Transverse colon (tissue), 4 donors: ENCODE measurements around the gene ZXDC. TPM values are rescaled to one million over a fixed set of nuclear protein-coding genes. Genes with fewer than 3 reads are reported as not detected.

Experiments
- DNase-seq: peaks from one replicate; pipeline ENCODE4 v3.0.0-alpha.2; 2019
- H3K27ac ChIP-seq, 4 donors: fragments of 200-600 bp; sonication (generic); 2 replicates each; pipeline ENCODE4 v1.5.1; 2016 to 2018; ENCODE audit warnings: inconsistent platforms in 4 of 4
- H3K27me3 ChIP-seq: fragments of 200-600 bp; sonication (generic); 2 replicates; pipeline ENCODE4 v1.5.1; 2017; ENCODE audit warnings: inconsistent platforms
- H3K36me3 ChIP-seq, 4 donors: fragments of 200-600 bp; sonication (generic); 2 replicates each; pipeline ENCODE4 v1.5.1; 2017 to 2019; ENCODE audit warnings: inconsistent platforms in 4 of 4
- H3K4me1 ChIP-seq, 4 donors: fragments of 200-600 bp; sonication (generic); 2 replicates each; pipeline ENCODE4 v1.5.1; 2017 to 2020; ENCODE audit warnings: inconsistent platforms in 4 of 4
- H3K4me3 ChIP-seq, 4 donors: fragments of 200-600 bp; sonication (generic); 1 replicate in 1 of 4; 2 replicates in 3 of 4; pipeline versions ENCODE4 v1.5.1 to v1.6.1; 2017 to 2019; ENCODE audit warnings: inconsistent platforms in 4 of 4
- H3K9me3 ChIP-seq, 2 donors: fragments of 200-600 bp; sonication (generic); 2 replicates each; pipeline ENCODE4 v1.5.1; 2017 to 2019; ENCODE audit warnings: inconsistent platforms in 2 of 2
- CTCF ChIP-seq, 5 experiments: fragments of 200-600 bp in 3 of 5; fragments of 450-650 bp in 2 of 5; sonication (generic) in 3 of 5; IDR thresholded peaks; 1 replicate in 2 of 5; 2 replicates in 3 of 5; pipeline ENCODE4 v1.5.1; 2016 to 2017; ENCODE audit warnings: antibody characterized with exemption in 5 of 5, inconsistent platforms in 3 of 5, mild to moderate bottlenecking in 2 of 5, moderate library complexity in 1 of 5
- EP300 ChIP-seq: sonication (generic); formaldehyde crosslinking; IDR thresholded peaks from one replicate; pipeline ENCODE4 v1.6.1; 2017; ENCODE audit warnings: antibody characterized with exemption, low read depth
- POLR2A ChIP-seq: fragments of 450-650 bp; IDR thresholded peaks from one replicate; pipeline ENCODE4 v1.6.1; 2016; ENCODE audit warnings: antibody characterized with exemption, mild to moderate bottlenecking, moderate library complexity
- POLR2AphosphoS5 ChIP-seq, 3 donors: sonication (generic); formaldehyde crosslinking; IDR thresholded peaks; one replicate each; pipeline ENCODE4 v1.6.1; 2016; ENCODE audit warnings: antibody characterized with exemption in 3 of 3
- WGBS, 2 donors: methylation state at CpG; one replicate each; pipeline ENCODE4 v1.1.5; 2018; ENCODE audit warnings: low coverage in 1 of 2; 5-methylcytosine and 5-hydroxymethylcytosine counted together
- in situ Hi-C, 4 donors: fragments of 200-750 bp; cut with MboI; loops; one replicate each; pipeline versions ENCODE4 v1.15.0 to v1.15.1; 2017; ENCODE audit warnings: low sequenced_read_pairs in 3 of 4, low pct_ligation_motif_present in 1 of 4, low pct_unique_long_range_greater_than_20kb in 1 of 4
- intact Hi-C: fragments of 100-400 bp; cut with DNase I; formaldehyde crosslinking; loops from one replicate; pipeline ENCODE4 v1.15.1; 2023; ENCODE audit warnings: low total_unique reads
- total RNA-seq, 4 donors: library from RNA; depleted of rRNA; stranded (reverse); fragments of >200 nt; gene quantifications; one replicate each; pipeline ENCODE4 v1.1.0, GENCODE V29; 2016

The ZXDC gene
- total RNA-seq, 4 donors from 2014 or later, result 44.6 to 81.2 (median 46.4) TPM

GRCh38 chr3:126516152-126516935, 40.7 kb upstream of the ZXDC start:
- TF ChIP-seq POLR2A (no peak), EP300 (no peak), POLR2AphosphoS5 (IDR thresholded peaks at IDR 0.05) (no peak), CTCF (IDR thresholded peaks at IDR 0.05) (no peak)
- WGBS, 2 donors, result 80 to 91% methylated on average over 1 to 2 of the region's 6 CpGs
- no peaks in the 10 kb centered on the region for H3K27me3 ChIP-seq
- no peak for DNase-seq
- no peak overlapping the region for H3K27ac ChIP-seq
- H3K4me3 ChIP-seq, result no peak overlapping the region
- intact Hi-C loops (no loop called here), in situ Hi-C loops (no loop called here)
- no peaks in the 10 kb centered on the region for H3K36me3 ChIP-seq
- H3K9me3 ChIP-seq, result no peaks in the 10 kb centered on the region
- H3K4me1 ChIP-seq, result no peaks in the 10 kb centered on the region

- no peak for DNase-seq
- H3K27me3 ChIP-seq, result no peaks in the 10 kb centered on the region
- no peaks in the 10 kb centered on the region for H3K4me1 ChIP-seq
- intact Hi-C loops, result no loop called here
- WGBS, 2 donors, result 70% methylated on average over 8 of the region's 8 CpGs; no CpG with 5 or more reads in 1 of the 2 donors
- no peak overlapping the region for H3K27ac ChIP-seq
- in situ Hi-C loops, result no loop called here
- H3K9me3 ChIP-seq, result no peaks in the 10 kb centered on the region
- TF ChIP-seq POLR2A (no peak), EP300 (no peak), POLR2AphosphoS5 (IDR thresholded peaks at IDR 0.05) (no peak), CTCF (IDR thresholded peaks at IDR 0.05) (no peak)
- H3K36me3 ChIP-seq, result no peaks in the 10 kb centered on the region
- no peak overlapping the region for H3K4me3 ChIP-seq
Measured at GRCh38 chr3:126515066-126515706, 39.5 kb upstream of the ZXDC start.

GRCh38 chr3:126514161-126514560, 38.5 kb upstream of the ZXDC start:
- H3K9me3 ChIP-seq, result no peaks in the 10 kb centered on the region
- in situ Hi-C loops (no loop called here), intact Hi-C loops (no loop called here)
- no peak overlapping the region for H3K4me3 ChIP-seq
- H3K36me3 ChIP-seq, result no peaks in the 10 kb centered on the region
- no peak for TF ChIP-seq POLR2A
- no peak for TF ChIP-seq POLR2AphosphoS5 (IDR thresholded peaks at IDR 0.05)
- TF ChIP-seq EP300, result no peak
- TF ChIP-seq CTCF (IDR thresholded peaks at IDR 0.05), result no peak
- H3K27ac ChIP-seq, result no peak overlapping the region
- no peaks in the 10 kb centered on the region for H3K4me1 ChIP-seq
- DNase-seq, result no peak
- WGBS, 2 donors, result 85% methylated on average over 11 of the region's 11 CpGs; no CpG with 5 or more reads in 1 of the 2 donors
- no peaks in the 10 kb centered on the region for H3K27me3 ChIP-seq

- 89% methylated on average over 12 of the region's 12 CpGs; no CpG with 5 or more reads in 1 of the 2 donors for WGBS, 2 donors
- Histone ChIP-seq H3K4me3 (no peak overlapping the region), H3K36me3 (no peaks in the 10 kb centered on the region), H3K27ac (no peak overlapping the region), H3K9me3 (no peaks in the 10 kb centered on the region), H3K27me3 (no peaks in the 10 kb centered on the region), H3K4me1 (no peaks in the 10 kb centered on the region)
- no peak for DNase-seq
- intact Hi-C loops, result no loop called here
- in situ Hi-C loops, result no loop called here
- TF ChIP-seq CTCF (IDR thresholded peaks at IDR 0.05), result no peak
- no peak for TF ChIP-seq EP300
- no peak for TF ChIP-seq POLR2A
- TF ChIP-seq POLR2AphosphoS5 (IDR thresholded peaks at IDR 0.05), result no peak
Measured at GRCh38 chr3:126512916-126513650, 37.4 kb upstream of the ZXDC start.
